Naive thymus-derived CD4-positive, alpha-beta T cell (primary cell): ENCODE measurements around the gene CDYL2. TPM values are rescaled to one million over a fixed set of nuclear protein-coding genes. Genes with fewer than 3 reads are reported as not detected.

Experiments used
- ATAC-seq: fragments of 150-1000 bp; cut with Tn5 transposase; 2 replicates; pipeline ENCODE4 v1.10.0; 2021; ENCODE audit warnings: mild to moderate bottlenecking, moderate library complexity
- CTCF ChIA-PET: fragments of 350-600 bp; sonication (Branson Sonifier 250); formaldehyde crosslinking; loops from one replicate; lab custom pipeline; 2021; ENCODE audit warnings: antibody characterized with exemption; lab: Charles Lee
- POLR2A ChIA-PET: fragments of 350-600 bp; sonication (Branson Sonifier 250); formaldehyde crosslinking; loops from one replicate; lab custom pipeline; 2021; ENCODE audit warnings: antibody characterized with exemption, inconsistent platforms; lab: Charles Lee
- DNase-seq, 9 donors: peaks; one replicate each; pipeline versions ENCODE4 v3.0.0 to v3.0.0-alpha.2; 2020 to 2022; ENCODE audit warnings: mixed read lengths in 1 of 9
- H3K27ac ChIP-seq: one replicate; pipeline ENCODE4 v1.7.0; 2013; ENCODE audit warnings: mild to moderate bottlenecking, low read depth, low read length, moderate library complexity
- H3K27me3 ChIP-seq, 2 donors: one replicate each; pipeline ENCODE4 v1.7.0; 2013; ENCODE audit warnings: low read length in 2 of 2, mild to moderate bottlenecking in 2 of 2, moderate library complexity in 2 of 2; ENCODE audit not compliant: control insufficient read depth in 2 of 2, insufficient read depth in 2 of 2
- H3K36me3 ChIP-seq, 3 experiments: 1 replicate in 2 of 3; 2 replicates in 1 of 3; pipeline ENCODE4 v1.7.0; 2013; ENCODE audit warnings: low read length in 3 of 3, mild to moderate bottlenecking in 3 of 3, moderate library complexity in 1 of 3; ENCODE audit not compliant: insufficient read depth in 3 of 3, control insufficient read depth in 2 of 3
- H3K4me1 ChIP-seq, 2 donors: one replicate each; pipeline ENCODE4 v1.7.0; 2013; ENCODE audit warnings: low read length in 2 of 2, mild to moderate bottlenecking in 2 of 2, moderate library complexity in 1 of 2; ENCODE audit not compliant: control insufficient read depth in 2 of 2, insufficient read depth in 2 of 2
- H3K4me3 ChIP-seq: 2 replicates; pipeline ENCODE4 v1.7.0; 2013; ENCODE audit warnings: mild to moderate bottlenecking, low read length
- H3K9me3 ChIP-seq, 3 experiments: 1 replicate in 2 of 3; 2 replicates in 1 of 3; pipeline ENCODE4 v1.7.0; 2013; ENCODE audit warnings: low read length in 3 of 3; ENCODE audit not compliant: control insufficient read depth in 2 of 3
- H3K27ac Mint-ChIP-seq, 9 donors: one replicate each; pipeline ENCODE4 v1.8.0; 2020 to 2022; ENCODE audit warnings: mixed read lengths in 9 of 9, mild to moderate bottlenecking in 8 of 9, moderate library complexity in 5 of 9, inconsistent platforms in 2 of 9
- H3K27me3 Mint-ChIP-seq, 5 donors: one replicate each; pipeline ENCODE4 v1.8.0; 2021 to 2022; ENCODE audit warnings: mixed read lengths in 5 of 5, mild to moderate bottlenecking in 1 of 5
- H3K36me3 Mint-ChIP-seq, 5 donors: one replicate each; pipeline ENCODE4 v1.8.0; 2020 to 2022; ENCODE audit warnings: mixed read lengths in 5 of 5, mild to moderate bottlenecking in 3 of 5, inconsistent platforms in 1 of 5
- H3K4me1 Mint-ChIP-seq, 7 donors: one replicate each; pipeline ENCODE4 v1.8.0; 2020 to 2022; ENCODE audit warnings: mixed read lengths in 7 of 7, mild to moderate bottlenecking in 3 of 7, inconsistent platforms in 1 of 7
- H3K4me3 Mint-ChIP-seq, 10 donors: one replicate each; pipeline ENCODE4 v1.8.0; 2020 to 2022; ENCODE audit warnings: mild to moderate bottlenecking in 10 of 10, mixed read lengths in 10 of 10, moderate library complexity in 6 of 10, inconsistent platforms in 2 of 10
- H3K9me3 Mint-ChIP-seq, 11 donors: one replicate each; pipeline ENCODE4 v1.8.0; 2020 to 2022; ENCODE audit warnings: mixed read lengths in 11 of 11, mild to moderate bottlenecking in 4 of 11, inconsistent platforms in 1 of 11, moderate library complexity in 1 of 11
- intact Hi-C, 2 donors: fragments of 100-400 bp; cut with micrococcal nuclease; formaldehyde crosslinking; loops; one replicate each; pipeline ENCODE4 v1.15.1; 2023
- polyA plus RNA-seq, 2 donors: library from polyadenylated mRNA; unstranded; fragments of 300-500 nt; fragmentation: Illumina TruSeq; gene quantifications; one replicate each; pipeline ENCODE4 v1.2.3, GENCODE V29; 2021
- total RNA-seq, 6 experiments: library from RNA in 5 of 6; stranded (reverse) in 5 of 6; gene quantifications; 1 replicate in 5 of 6; 2 replicates in 1 of 6; pipeline ENCODE4 v1.2.3 and lab custom pipeline; 2021 to 2026

Gene CDYL2
- total and polyA plus RNA-seq, 7 experiments from 2014 or later, result 0.61 to 71.3 (median 21.0) TPM

DNA sequence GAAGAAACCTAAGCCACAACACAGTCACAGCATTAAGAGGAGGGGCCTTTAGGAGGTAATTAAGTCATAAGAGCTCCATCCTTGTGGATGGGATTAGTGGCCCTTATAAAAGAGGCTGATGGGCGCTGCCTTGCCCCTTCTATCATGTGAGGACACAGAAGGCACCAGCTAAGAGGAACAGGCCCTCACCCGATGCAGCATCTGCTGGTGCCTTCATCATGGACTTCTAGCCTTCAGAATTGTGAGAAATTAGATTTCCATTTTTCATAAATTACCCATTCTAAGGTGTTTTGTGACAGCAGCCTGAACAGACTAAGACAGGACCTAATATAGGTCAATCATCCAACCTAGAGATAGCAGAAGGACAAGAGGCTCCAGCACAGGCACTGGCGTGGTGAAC lies 120.8 kb downstream of the CDYL2 start:
- ChIA-PET POLR2A (no interaction called here), CTCF (no interaction called here)
- Histone ChIP-seq H3K4me3 (no peak overlapping the region), H3K4me1 (no peaks in the 10 kb centered on the region), H3K27ac (no peak overlapping the region), H3K9me3 (no peaks in the 10 kb centered on the region), H3K27me3 (no peaks in the 10 kb centered on the region), H3K36me3 (peaks cover 0 to 3% (median 0%) of the 10 kb centered on the region in 3 experiments)
- no peak for ATAC-seq
- no peaks in the 10 kb centered on the region for H3K27me3 Mint-ChIP-seq
- no peak overlapping the region for H3K27ac Mint-ChIP-seq
- DNase-seq, result no peak
- peaks cover 0 to 51% (median 22%) of the 10 kb centered on the region in 5 donors for H3K36me3 Mint-ChIP-seq
- no peak overlapping the region for H3K4me3 Mint-ChIP-seq
- intact Hi-C loops, result no loop called here
- H3K9me3 Mint-ChIP-seq, result peaks cover 0 to 10% (median 0%) of the 10 kb centered on the region in 11 donors
- peaks cover 0 to 18% (median 0%) of the 10 kb centered on the region in 7 donors for H3K4me1 Mint-ChIP-seq

DNA sequence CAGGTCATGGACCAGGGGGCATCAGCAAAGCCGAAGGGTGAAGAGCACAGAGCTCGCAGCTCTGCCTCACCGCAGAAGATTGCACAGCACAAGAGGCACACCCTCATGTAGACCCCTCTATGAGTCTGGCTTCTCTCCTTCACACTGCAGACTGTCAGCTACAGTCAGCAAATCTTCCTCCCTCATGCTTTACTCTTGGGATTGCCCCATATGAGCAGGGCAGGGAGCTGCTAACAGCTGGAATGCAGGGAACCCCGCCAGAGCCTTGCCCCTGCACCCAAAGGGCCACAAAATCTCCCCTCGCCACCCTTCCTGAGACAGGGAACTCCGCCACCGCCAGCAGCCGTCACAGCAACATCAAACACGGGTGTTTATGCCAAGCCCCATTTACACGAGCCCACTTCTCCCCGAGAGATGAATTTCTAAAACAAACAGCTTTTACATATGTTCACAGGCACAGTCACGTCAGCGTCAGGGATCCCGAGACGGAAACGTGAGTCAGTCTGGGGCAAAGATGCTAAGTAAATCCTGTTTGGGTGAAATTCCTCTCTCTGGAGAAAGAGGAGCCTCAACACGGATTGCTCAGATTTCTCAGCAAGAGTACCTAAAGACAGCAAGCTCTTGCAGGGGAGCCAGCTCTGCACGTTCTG lies 121.9 kb downstream of the CDYL2 start:
- H3K27ac ChIP-seq, result no peak overlapping the region
- ChIA-PET POLR2A (no interaction called here), CTCF (no interaction called here)
- Mint-ChIP-seq H3K36me3 (peaks cover 0 to 55% (median 22%) of the 10 kb centered on the region in 5 donors), H3K9me3 (peaks cover 0 to 10% (median 0%) of the 10 kb centered on the region in 11 donors), H3K4me1 (peaks cover 0 to 13% (median 0%) of the 10 kb centered on the region in 7 donors), H3K27me3 (no peaks in the 10 kb centered on the region), H3K27ac (no peak overlapping the region), H3K4me3 (no peak overlapping the region)
- DNase-seq, result no peak
- H3K4me3 ChIP-seq, result no peak overlapping the region
- H3K9me3 ChIP-seq, result no peaks in the 10 kb centered on the region
- H3K36me3 ChIP-seq, result peaks cover 0 to 3% (median 0%) of the 10 kb centered on the region in 3 experiments
- no peak for ATAC-seq
- no peaks in the 10 kb centered on the region for H3K27me3 ChIP-seq
- intact Hi-C loops, result no loop called here
- no peaks in the 10 kb centered on the region for H3K4me1 ChIP-seq

- Mint-ChIP-seq H3K9me3 (peaks cover 0 to 10% (median 0%) of the 10 kb centered on the region in 11 donors), H3K27me3 (no peaks in the 10 kb centered on the region), H3K36me3 (peaks cover 0 to 54% (median 22%) of the 10 kb centered on the region in 5 donors), H3K4me3 (no peak overlapping the region), H3K4me1 (peaks cover 0 to 16% (median 0%) of the 10 kb centered on the region in 7 donors), H3K27ac (no peak overlapping the region)
- Histone ChIP-seq H3K4me1 (no peaks in the 10 kb centered on the region), H3K9me3 (no peaks in the 10 kb centered on the region), H3K27ac (no peak overlapping the region), H3K36me3 (peaks cover 0 to 3% (median 0%) of the 10 kb centered on the region in 3 experiments), H3K4me3 (no peak overlapping the region), H3K27me3 (no peaks in the 10 kb centered on the region)
- ChIA-PET POLR2A (no interaction called here), CTCF (no interaction called here)
- intact Hi-C loops, result no loop called here
- ATAC-seq (no peak), DNase-seq (no peak)
Observed at GRCh38 chr16:80681436-80681835, 123.0 kb downstream of the CDYL2 start.

- no peaks in the 10 kb centered on the region for H3K9me3 ChIP-seq
- H3K36me3 ChIP-seq, result peaks cover 0 to 3% (median 0%) of the 10 kb centered on the region in 3 experiments
- H3K27me3 Mint-ChIP-seq, result no peaks in the 10 kb centered on the region
- no peak overlapping the region for H3K4me3 Mint-ChIP-seq
- ChIA-PET POLR2A (no interaction called here), CTCF (no interaction called here)
- peaks cover 0 to 10% (median 0%) of the 10 kb centered on the region in 11 donors for H3K9me3 Mint-ChIP-seq
- intact Hi-C loops, result no loop called here
- no peak overlapping the region for H3K4me3 ChIP-seq
- no peak for DNase-seq
- ATAC-seq, result no peak
- H3K27ac ChIP-seq, result no peak overlapping the region
- peaks cover 0 to 60% (median 22%) of the 10 kb centered on the region in 5 donors for H3K36me3 Mint-ChIP-seq
- H3K27ac Mint-ChIP-seq, result no peak overlapping the region
- peaks cover 0 to 22% (median 0%) of the 10 kb centered on the region in 7 donors for H3K4me1 Mint-ChIP-seq
- H3K27me3 ChIP-seq, result no peaks in the 10 kb centered on the region
- H3K4me1 ChIP-seq, result no peaks in the 10 kb centered on the region
Observed at GRCh38 chr16:80680839-80681238, 123.6 kb downstream of the CDYL2 start.

- Histone ChIP-seq H3K9me3 (no peaks in the 10 kb centered on the region), H3K4me1 (no peaks in the 10 kb centered on the region), H3K4me3 (no peak overlapping the region), H3K27me3 (no peaks in the 10 kb centered on the region), H3K36me3 (peaks cover 0 to 3% (median 0%) of the 10 kb centered on the region in 3 experiments), H3K27ac (no peak overlapping the region)
- ChIA-PET POLR2A (no interaction called here), CTCF (no interaction called here)
- peaks cover 0 to 10% (median 2%) of the 10 kb centered on the region in 11 donors for H3K9me3 Mint-ChIP-seq
- intact Hi-C loops, result no loop called here
- H3K36me3 Mint-ChIP-seq, result peaks cover 0 to 64% (median 27%) of the 10 kb centered on the region in 5 donors
- H3K4me3 Mint-ChIP-seq, result no peak overlapping the region
- peaks cover 0 to 25% (median 0%) of the 10 kb centered on the region in 7 donors for H3K4me1 Mint-ChIP-seq
- no peak for DNase-seq
- ATAC-seq, result no peak
- H3K27ac Mint-ChIP-seq, result no peak overlapping the region
- H3K27me3 Mint-ChIP-seq, result no peaks in the 10 kb centered on the region
Observed at GRCh38 chr16:80680046-80680445, 124.4 kb downstream of the CDYL2 start.

GRCh38 chr16:80674884-80675283 lies 129.5 kb downstream of the CDYL2 start:
- Mint-ChIP-seq H3K36me3 (peaks cover 0 to 52% (median 8%) of the 10 kb centered on the region in 5 donors), H3K27me3 (peaks cover 0 to 3% (median 0%) of the 10 kb centered on the region in 5 donors), H3K4me1 (peaks cover 0 to 32% (median 10%) of the 10 kb centered on the region in 7 donors), H3K4me3 (no peak overlapping the region), H3K9me3 (peaks cover 0 to 14% (median 4%) of the 10 kb centered on the region in 11 donors), H3K27ac (no peak overlapping the region)
- Histone ChIP-seq H3K27me3 (no peaks in the 10 kb centered on the region), H3K4me1 (no peaks in the 10 kb centered on the region), H3K4me3 (no peak overlapping the region), H3K9me3 (no peaks in the 10 kb centered on the region), H3K36me3 (no peaks in the 10 kb centered on the region), H3K27ac (no peak overlapping the region)
- POLR2A ChIA-PET, result no interaction called here
- DNase-seq (no peak), ATAC-seq (no peak)
- CTCF ChIA-PET, result no interaction called here
- intact Hi-C loops, result no loop called here

- intact Hi-C loops, result no loop called here
Observed at GRCh38 chr16:80672379-80672778, 132.0 kb downstream of the CDYL2 start.

More at GRCh38 chr16:80672379-80672778, 132.0 kb downstream of the CDYL2 start:
- peaks cover 0 to 3% (median 0%) of the 10 kb centered on the region in 5 donors for H3K27me3 Mint-ChIP-seq
- no peaks in the 10 kb centered on the region for H3K4me1 ChIP-seq
- peaks cover 5 to 32% (median 11%) of the 10 kb centered on the region in 7 donors for H3K4me1 Mint-ChIP-seq
- no peak overlapping the region for H3K4me3 Mint-ChIP-seq
- H3K27ac Mint-ChIP-seq, result peak overlapping the region in 4 of 9 donors; percentile 9 to 60 (median 40)
- no peaks in the 10 kb centered on the region for H3K27me3 ChIP-seq
- no peak overlapping the region for H3K27ac ChIP-seq
- no peaks in the 10 kb centered on the region for H3K36me3 ChIP-seq
- no peak overlapping the region for H3K4me3 ChIP-seq
- POLR2A ChIA-PET, result no interaction called here
- peaks cover 0 to 51% (median 11%) of the 10 kb centered on the region in 5 donors for H3K36me3 Mint-ChIP-seq
- CTCF ChIA-PET, result no interaction called here
- DNase-seq (no peak), ATAC-seq (no peak)
- peaks cover 0 to 8% (median 0%) of the 10 kb centered on the region in 11 donors for H3K9me3 Mint-ChIP-seq
- H3K9me3 ChIP-seq, result no peaks in the 10 kb centered on the region
